GM21515 (cell line): ENCODE data around the gene LAD1.

Experiments used
- ATAC-seq: cut with Tn5 transposase; IDR thresholded peaks from one replicate; pipeline ENCODE4 v1.9.1; 2021; ENCODE audit not compliant: unreplicated experiment

LAD1 gene

DNA sequence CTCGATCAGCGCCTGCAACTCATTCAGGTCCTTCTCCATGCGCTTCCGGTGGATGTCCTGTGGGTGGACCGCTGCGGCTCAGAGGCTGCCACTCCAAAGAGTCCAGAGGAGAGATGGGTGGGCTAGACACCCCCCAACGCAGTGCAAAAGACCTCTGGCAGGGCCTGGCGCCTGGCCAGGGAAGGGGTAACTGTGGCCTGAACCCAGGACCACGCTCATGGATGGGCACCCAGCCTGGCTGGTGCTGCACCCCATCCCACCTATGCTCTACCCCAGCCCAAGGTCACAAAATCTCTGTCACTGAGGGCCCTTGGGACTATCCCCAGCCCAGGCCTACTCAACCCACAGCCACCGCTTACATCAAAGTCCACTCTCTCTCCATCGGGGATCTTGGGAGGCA, 33.9 kb downstream of the LAD1 start:
- ATAC-seq: no peak

GRCh38 chr1:201364808-201365105, 34.4 kb downstream of the LAD1 start:
- no peak for ATAC-seq

DNA sequence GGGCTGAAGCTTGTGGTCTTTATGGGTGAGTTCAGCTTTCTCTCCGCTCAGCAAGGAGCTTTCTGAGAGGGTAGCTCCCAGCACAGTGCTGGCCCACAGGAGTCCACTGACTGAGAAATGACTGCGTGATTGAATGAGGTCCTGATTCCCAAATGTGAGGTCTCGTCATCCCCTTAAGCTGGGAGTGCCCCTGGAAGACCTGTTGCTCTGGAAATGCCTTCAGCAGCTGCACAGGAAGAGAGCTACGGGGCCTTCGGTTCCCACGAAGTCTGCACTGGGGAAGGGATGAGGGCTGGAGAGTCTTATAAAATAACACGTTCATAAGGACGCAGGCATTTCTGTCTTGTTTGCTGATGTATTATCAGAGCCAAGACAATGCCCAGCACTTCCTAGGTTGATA, 35.7 kb downstream of the LAD1 start:
- no peak for ATAC-seq

- no peak for ATAC-seq
Observed at GRCh38 chr1:201362906-201363305, 36.2 kb downstream of the LAD1 start.

DNA sequence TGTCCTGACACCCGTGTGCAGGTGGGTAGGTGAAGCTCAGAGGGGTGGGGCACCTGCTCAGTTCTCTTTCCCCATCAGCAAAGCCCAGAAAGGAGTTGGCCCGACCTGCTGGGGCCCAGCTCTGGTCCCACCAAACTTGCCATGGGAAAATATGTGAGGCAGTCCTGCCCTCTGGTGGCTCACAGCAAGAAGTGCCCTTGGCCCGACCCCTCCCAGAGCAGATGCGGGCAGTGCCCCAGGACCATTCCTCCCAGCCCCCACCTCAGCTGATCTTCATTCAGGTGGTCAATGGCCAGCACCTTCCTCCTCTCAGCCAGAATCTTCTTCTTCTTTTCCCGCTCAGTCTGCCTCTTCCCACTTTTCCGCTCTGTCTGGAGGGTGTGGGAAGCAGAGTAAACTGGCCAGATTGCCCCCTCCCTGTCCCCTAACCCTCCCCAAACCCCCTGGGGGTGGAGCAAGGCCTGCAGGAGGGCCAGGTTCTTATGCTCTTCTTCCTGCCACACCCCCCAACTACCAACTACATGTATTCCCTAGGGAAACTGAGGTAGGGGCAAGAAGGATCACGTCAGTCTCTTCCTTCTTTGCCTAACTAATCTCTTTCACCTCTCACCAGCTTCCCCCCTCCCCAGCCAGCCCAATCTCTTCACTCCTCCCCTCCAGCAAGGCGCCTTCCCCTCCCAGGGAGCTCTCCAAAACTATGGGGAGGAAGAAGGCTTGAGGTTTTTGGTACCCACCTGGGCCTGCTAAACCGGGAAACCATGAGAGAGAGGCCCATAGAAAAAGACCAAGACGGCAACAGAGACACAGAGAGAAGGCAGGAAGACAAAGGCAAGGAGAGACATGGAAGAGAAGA, 37.2 kb downstream of the LAD1 start:
- no peak for ATAC-seq

GRCh38 chr1:201360901-201361651, 38.0 kb downstream of the LAD1 start:
- no peak for ATAC-seq

- ATAC-seq: no peak
Observed at GRCh38 chr1:201360486-201360885, 38.6 kb downstream of the LAD1 start.

GRCh38 chr1:201359873-201360210, 39.3 kb downstream of the LAD1 start:
- no peak for ATAC-seq

DNA sequence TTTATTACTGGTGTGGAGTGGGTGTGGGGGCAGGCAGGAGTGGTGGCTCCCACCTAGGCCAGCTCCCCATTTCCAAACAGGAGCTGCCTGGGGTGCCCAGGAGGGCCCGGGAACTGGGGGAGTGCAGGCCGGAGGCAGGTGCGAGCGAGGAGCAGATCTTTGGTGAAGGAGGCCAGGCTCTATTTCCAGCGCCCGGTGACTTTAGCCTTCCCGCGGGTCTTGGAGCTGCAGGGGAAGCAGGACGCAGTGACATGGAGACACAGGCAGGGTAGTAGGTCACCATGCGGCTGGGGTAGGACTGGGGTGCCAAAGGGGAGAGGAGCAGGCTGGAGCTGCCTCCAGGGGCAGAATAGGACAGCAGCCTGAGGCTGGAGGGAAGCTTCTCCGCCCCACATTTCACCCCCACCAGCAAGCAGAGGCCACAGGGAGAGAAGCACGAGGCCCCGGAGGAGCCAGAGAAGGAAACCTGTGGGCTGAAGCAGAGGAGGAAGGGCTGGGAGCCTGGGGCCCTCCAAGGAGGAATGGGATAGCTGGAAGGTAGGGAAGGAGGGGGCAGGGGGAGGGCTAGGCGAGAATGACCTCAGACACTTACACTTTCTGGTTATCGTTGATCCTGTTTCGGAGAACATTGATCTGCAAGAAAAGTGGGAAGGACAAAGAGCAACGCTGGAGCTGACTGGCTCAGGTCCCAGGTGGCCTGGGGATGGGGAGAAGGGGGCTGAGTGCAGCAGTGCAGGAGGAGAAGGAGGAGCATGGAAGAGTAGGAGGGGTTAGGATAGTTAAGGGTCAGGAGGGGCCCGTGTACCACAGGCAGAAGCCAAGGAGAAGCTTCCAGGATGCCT, 39.9 kb downstream of the LAD1 start:
- no peak for ATAC-seq

DNA sequence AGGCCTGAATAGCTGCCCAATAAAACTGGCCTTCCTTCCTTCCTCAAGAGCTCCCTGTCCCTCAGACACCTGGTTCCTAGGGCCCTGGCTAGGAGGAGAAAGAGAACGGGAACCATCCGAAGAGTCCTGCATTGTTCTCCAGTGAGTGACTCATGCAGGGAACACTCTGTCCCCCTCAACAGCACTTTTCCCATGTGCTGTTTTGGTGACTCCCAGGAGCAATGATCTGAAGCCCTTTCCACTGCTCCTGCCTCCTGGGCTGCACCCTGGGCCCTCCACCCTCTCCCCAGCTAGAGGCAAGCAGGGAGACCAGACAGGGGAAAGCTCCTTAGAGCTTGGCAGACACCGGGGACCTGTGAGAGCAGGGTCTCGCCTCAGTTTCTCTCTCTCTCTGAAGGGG, 40.5 kb downstream of the LAD1 start:
- ATAC-seq: no peak

GRCh38 chr1:201357636-201358348, 41.3 kb downstream of the LAD1 start:
- no peak for ATAC-seq

DNA sequence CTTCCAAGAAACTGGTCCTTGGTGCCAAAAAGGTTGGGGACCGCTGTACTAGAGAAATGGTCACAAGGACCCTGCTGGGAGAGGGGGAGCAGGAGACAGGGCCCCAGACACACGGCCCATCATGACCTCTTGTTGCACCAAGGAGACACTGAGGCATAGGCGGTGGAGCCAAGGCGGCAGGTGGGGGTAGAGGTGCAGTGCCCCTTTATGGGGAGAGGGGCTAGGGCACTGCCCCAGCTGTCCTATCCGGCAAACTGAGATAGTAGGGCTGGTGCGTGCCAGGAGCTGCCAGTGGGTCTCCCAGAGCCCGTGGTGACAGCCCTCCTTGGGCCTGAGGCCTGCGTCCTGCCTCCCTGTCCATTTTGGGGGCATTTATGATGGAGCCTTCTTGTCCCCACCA, 41.9 kb downstream of the LAD1 start:
- no peak for ATAC-seq

DNA sequence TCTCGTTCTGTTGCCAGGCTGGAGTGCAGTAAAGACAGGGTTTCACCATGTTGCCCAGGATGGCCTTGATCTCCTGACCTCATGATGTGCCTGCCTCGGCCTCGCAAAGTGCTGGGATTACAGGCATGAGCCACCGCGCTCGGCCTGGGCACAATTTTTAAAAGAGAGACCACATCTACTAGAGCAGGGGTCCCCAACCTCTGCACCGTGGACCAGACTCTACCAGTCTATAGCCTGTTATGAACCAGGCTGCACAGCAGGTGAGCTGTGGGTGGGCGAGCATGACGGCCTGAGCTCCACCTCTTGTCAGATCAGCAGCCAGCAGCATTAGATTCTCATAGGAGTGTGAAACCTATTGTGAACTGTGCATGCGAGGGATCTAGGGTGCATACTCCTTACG, 42.4 kb downstream of the LAD1 start:
- ATAC-seq: no peak

DNA sequence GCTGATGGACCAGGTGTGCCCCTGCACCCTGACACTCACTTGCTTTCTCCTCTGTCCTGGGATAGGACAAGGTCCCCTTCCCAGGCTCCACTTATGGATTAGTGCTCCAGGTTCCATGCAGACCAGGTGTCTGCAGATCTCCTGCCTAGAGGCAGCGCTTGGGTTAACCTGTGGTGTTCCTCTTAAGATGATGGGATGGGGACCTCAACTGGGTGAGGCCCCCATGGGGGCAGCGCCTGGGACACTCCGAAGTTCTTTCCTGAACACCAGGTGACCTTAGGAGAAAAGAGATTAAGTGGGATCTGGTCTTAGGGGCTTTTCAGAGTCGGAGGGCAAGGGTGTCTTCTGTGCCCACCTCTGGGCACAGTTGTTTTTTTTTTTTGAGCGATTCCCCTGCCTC, 42.9 kb downstream of the LAD1 start:
- ATAC-seq: no peak

GRCh38 chr1:201355471-201355870, 43.7 kb downstream of the LAD1 start:
- no peak for ATAC-seq

- no peak for ATAC-seq
Observed at GRCh38 chr1:201354901-201355295, 44.2 kb downstream of the LAD1 start.

DNA sequence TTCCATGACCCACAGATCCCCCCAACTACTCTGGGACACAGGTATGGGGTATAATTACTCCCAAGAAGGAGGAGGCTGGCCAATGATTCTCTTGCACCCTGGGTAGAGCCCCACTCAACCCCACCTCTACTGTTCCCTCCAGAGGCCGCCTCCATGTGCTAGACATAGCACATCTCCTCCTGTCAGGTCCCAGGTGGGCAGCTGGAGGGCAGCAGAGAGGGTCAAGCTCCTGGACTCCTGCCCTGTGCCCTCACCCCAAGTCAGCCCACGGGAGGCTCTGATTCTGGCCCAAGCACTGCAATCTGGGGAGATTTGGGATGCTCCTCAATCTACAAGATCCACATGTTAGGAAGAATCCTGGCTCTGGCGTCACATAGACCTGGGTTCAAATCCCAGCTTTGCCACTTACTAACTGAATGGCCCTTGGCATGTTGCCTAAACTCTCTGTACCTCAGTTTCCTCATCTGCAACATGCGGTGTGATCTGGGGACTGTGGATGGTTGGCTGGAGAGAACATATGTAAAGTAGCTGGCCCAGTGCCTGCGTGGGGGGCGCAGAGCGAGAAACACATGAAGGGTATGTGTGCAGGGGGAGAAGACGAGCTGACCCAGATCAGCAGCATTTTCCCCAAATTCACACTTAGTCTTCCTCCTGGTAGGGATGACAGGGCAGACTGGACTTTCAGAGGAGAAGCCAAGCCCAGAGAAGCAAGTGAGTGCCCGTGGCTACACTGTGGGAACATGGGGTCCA, 44.8 kb downstream of the LAD1 start:
- ATAC-seq: no peak

- ATAC-seq: no peak
Observed at GRCh38 chr1:201353186-201353940, 45.8 kb downstream of the LAD1 start.

- no peak for ATAC-seq
Observed at GRCh38 chr1:201351617-201352016, 47.5 kb downstream of the LAD1 start.

DNA sequence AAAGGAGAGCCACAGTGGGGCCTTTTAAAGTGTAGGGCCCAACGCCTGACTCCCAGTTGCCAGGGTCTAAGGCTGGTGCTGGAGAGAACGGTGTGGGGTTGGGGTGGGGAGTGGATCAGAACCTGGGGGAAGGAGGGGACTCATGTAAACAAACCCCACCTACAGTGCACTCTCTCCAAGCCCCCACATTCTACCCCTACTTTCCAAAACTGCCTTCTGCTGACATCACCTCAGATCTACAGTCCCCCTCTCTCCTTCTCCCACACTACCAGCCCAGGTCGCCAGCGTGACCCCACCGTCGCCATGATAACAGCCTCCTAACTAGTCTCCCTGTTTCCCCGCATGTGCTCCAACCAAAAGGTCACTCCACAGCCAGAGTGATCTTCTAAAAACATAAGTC, 48.2 kb downstream of the LAD1 start:
- ATAC-seq: no peak
